Mucosa of rectum (tissue), 2 donors: Measurements from ENCODE around the gene LPCAT3.
A peak's percentile ranks its signal among the peaks of the same experiment; 100 is the strongest.

ENCODE experiments used
- H3K27ac ChIP-seq, 2 donors: one replicate each; pipeline ENCODE4 v1.7.0; 2013; ENCODE audit warnings: inconsistent platforms in 2 of 2, low read depth in 2 of 2, low read length in 2 of 2
- H3K27me3 ChIP-seq, 2 donors: one replicate each; pipeline ENCODE4 v1.7.0; 2013; ENCODE audit warnings: low read length in 2 of 2; ENCODE audit not compliant: control insufficient read depth in 2 of 2, insufficient read depth in 2 of 2
- H3K36me3 ChIP-seq, 2 donors: one replicate each; pipeline ENCODE4 v1.7.0; 2013; ENCODE audit warnings: low read length in 2 of 2; ENCODE audit not compliant: control insufficient read depth in 2 of 2, insufficient read depth in 2 of 2
- H3K4me1 ChIP-seq, 2 donors: one replicate each; pipeline ENCODE4 v1.7.0; 2013; ENCODE audit warnings: low read length in 2 of 2, mild to moderate bottlenecking in 1 of 2; ENCODE audit not compliant: control insufficient read depth in 2 of 2, insufficient read depth in 2 of 2
- H3K4me3 ChIP-seq, 2 donors: one replicate each; pipeline ENCODE4 v1.7.0; 2013; ENCODE audit warnings: low read length in 2 of 2
- H3K9ac ChIP-seq, 2 donors: one replicate each; pipeline ENCODE4 v1.7.0; 2013; ENCODE audit warnings: low read length in 2 of 2, low read depth in 1 of 2, mild to moderate bottlenecking in 1 of 2
- H3K9me3 ChIP-seq, 2 donors: one replicate each; pipeline ENCODE4 v1.7.0; 2013; ENCODE audit warnings: low read length in 2 of 2; ENCODE audit not compliant: control insufficient read depth in 2 of 2
- donor health status: healthy.
- donor health status: Normal muscosa, but diverticular disease.

LPCAT3 gene

GRCh38 chr12:6955108-6956020 lies 62.9 kb downstream of the LPCAT3 start:
- peak overlapping the region in 1 of 2 donors; percentile 76 for H3K4me3 ChIP-seq
- no peaks in the 10 kb centered on the region for H3K27me3 ChIP-seq
- peaks cover 7 to 36% of the 10 kb centered on the region in 2 donors for H3K36me3 ChIP-seq
- H3K27ac ChIP-seq = peak overlapping the region in 1 of 2 donors; percentile 72
- H3K9ac ChIP-seq = no peak overlapping the region
- no peaks in the 10 kb centered on the region for H3K9me3 ChIP-seq
- peaks cover 31 to 53% of the 10 kb centered on the region in 2 donors for H3K4me1 ChIP-seq

GRCh38 chr12:6954316-6955107 lies 63.8 kb downstream of the LPCAT3 start:
- Histone ChIP-seq H3K4me3 (peak overlapping the region in 1 of 2 donors; percentile 76), H3K36me3 (peaks cover 7 to 36% of the 10 kb centered on the region in 2 donors), H3K4me1 (peaks cover 26 to 49% of the 10 kb centered on the region in 2 donors), H3K27me3 (no peaks in the 10 kb centered on the region), H3K9ac (peak overlapping the region in 1 of 2 donors; percentile 17), H3K9me3 (no peaks in the 10 kb centered on the region), H3K27ac (peak overlapping the region; percentile 43 to 72)

- Histone ChIP-seq H3K9me3 (no peaks in the 10 kb centered on the region), H3K9ac (peak overlapping the region; percentile 67 to 72), H3K36me3 (peaks cover 7 to 36% of the 10 kb centered on the region in 2 donors), H3K27ac (peak overlapping the region; percentile 79 to 91), H3K4me1 (peaks cover 29 to 53% of the 10 kb centered on the region in 2 donors), H3K4me3 (peak overlapping the region; percentile 62 to 76), H3K27me3 (no peaks in the 10 kb centered on the region)
Observed at GRCh38 chr12:6953442-6954315, 64.6 kb downstream of the LPCAT3 start.

- Histone ChIP-seq H3K4me3 (peak overlapping the region; percentile 62 to 76), H3K4me1 (peaks cover 23 to 47% of the 10 kb centered on the region in 2 donors), H3K9ac (peak overlapping the region; percentile 67 to 72), H3K27me3 (no peaks in the 10 kb centered on the region), H3K27ac (peak overlapping the region; percentile 79 to 91), H3K36me3 (peaks cover 7 to 32% of the 10 kb centered on the region in 2 donors), H3K9me3 (no peaks in the 10 kb centered on the region)
Observed at GRCh38 chr12:6952863-6953441, 65.3 kb downstream of the LPCAT3 start.

DNA sequence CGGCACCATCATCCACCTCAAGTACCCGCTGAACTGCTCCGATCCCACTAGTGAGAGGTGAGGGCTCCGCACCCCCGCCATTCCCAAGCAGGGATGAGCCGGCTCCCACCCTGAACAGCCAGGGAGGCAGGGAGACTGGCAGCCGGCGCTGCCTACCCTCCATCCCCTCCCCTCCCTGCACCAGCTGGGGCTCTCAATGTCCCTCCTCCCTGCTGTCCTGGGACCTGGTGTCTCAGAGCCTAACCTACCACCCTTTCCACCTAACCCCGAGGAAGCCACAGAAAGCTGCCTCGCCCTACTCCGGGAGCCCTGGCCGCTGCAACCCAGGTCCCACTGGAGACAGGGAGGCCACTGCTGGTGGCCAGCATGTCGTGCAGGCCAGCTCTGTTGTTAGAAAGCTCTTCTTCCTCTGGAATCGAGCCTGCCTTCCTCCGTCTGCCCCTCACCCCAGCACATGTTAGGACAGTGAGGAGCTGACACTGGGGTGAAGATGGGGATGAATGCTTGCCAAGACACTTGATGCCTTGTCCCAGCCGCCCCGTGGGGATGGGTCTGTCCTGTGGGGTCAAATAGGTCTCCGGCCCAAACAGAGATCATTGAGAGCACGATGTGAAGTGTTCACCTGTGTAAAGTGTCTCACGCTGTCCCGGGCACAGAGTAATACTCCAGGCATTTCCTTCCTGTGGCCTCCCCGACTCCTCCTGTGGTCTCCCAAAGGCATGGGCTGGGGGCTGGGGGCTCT lies 66.0 kb downstream of the LPCAT3 start:
- Histone ChIP-seq H3K27ac (peak overlapping the region; percentile 79 to 91), H3K9ac (peak overlapping the region; percentile 67 to 72), H3K4me3 (peak overlapping the region; percentile 62 to 76)

GRCh38 chr12:6951551-6952120 lies 66.6 kb downstream of the LPCAT3 start:
- peak overlapping the region; percentile 62 to 76 for H3K4me3 ChIP-seq
- peaks cover 4 to 22% of the 10 kb centered on the region in 2 donors for H3K36me3 ChIP-seq
- H3K27ac ChIP-seq = peak overlapping the region; percentile 79 to 91
- no peaks in the 10 kb centered on the region for H3K27me3 ChIP-seq
- no peaks in the 10 kb centered on the region for H3K9me3 ChIP-seq
- peak overlapping the region; percentile 67 to 72 for H3K9ac ChIP-seq
- peaks cover 30 to 42% of the 10 kb centered on the region in 2 donors for H3K4me1 ChIP-seq

More for the DNA sequence above, 66.0 kb downstream of the LPCAT3 start:
- Histone ChIP-seq H3K27me3 (no peaks in the 10 kb centered on the region), H3K9me3 (no peaks in the 10 kb centered on the region), H3K36me3 (peaks cover 7 to 28% of the 10 kb centered on the region in 2 donors), H3K4me1 (peaks cover 24 to 41% of the 10 kb centered on the region in 2 donors)

DNA sequence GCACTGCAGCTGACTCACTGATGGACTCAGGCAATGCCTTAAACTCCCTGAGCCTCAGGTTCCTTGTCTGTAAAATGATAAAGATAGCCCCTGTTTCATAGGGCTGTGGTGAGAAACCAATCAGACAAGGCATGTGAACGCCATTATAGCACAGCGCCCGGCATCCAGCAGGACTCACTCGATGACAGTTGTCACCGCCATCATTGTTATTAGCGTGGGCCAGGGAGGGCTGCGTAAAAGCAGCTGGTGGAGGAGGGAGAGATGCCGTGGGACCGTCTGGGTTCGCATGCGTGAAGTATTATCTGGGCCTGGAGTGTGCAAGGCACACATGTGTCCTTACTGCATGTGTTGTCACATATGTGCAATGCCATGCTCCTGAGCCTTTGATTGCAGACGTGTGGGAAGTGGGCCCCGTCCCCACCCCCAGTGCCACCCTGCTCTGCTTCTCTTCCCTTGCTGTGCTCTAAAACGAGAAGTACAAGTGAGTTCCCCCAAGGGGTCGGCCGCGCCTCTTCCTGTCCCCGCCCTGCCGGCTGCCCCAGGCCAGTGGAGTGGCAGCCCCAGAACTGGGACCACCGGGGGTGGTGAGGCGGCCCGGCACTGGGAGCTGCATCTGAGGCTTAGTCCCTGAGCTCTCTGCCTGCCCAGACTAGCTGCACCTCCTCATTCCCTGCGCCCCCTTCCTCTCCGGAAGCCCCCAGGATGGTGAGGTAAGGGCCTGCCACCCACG lies 67.3 kb downstream of the LPCAT3 start, which contains the start of gene PTPN6:
Gene PTPN6, plus strand, starts transcription at position 546 of the 730 bp plus-strand sequence. Its CDS starts 157 bp downstream, at position 703.
- Histone ChIP-seq H3K9ac (peak within 1 kb of the TSS; percentile 67 to 72), H3K27ac (peak within 1 kb of the TSS; percentile 79 to 91), H3K36me3 (peaks cover 4 to 19% of the 10 kb centered on the region in 2 donors), H3K4me1 (peaks cover 31 to 44% of the 10 kb centered on the region in 2 donors), H3K4me3 (peak within 1 kb of the TSS; percentile 62 to 76), H3K9me3 (no peaks in the 10 kb centered on the region), H3K27me3 (no peaks in the 10 kb centered on the region)

DNA sequence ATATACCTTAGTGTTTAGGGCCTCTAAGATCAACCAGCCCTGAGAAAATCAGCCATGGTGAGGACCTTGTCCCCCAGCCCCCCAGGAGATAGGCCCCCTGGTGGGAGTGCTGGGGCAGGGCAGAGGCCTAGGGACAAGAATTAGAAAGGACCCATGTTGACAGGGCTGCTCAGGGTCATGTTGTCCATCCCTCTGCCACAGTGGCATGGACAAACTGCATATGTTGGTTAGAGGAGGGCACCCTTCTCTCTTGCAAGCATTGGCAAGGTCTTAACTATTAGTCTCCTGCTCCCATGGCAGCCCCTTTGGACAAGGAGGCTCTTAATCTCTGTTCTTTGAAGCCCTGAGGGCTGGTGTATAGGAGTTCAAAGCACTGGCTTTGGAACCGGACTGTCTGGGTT lies 67.9 kb downstream of the LPCAT3 start:
- peaks cover 35 to 46% of the 10 kb centered on the region in 2 donors for H3K4me1 ChIP-seq
- H3K9ac ChIP-seq = peak overlapping the region in 1 of 2 donors; percentile 72
- H3K4me3 ChIP-seq = peak overlapping the region in 1 of 2 donors; percentile 76
- no peaks in the 10 kb centered on the region for H3K9me3 ChIP-seq
- H3K36me3 ChIP-seq = peaks cover 2 to 15% of the 10 kb centered on the region in 2 donors
- peak overlapping the region; percentile 14 to 91 for H3K27ac ChIP-seq
- no peaks in the 10 kb centered on the region for H3K27me3 ChIP-seq
